ENCODE data around the gene IL18. TPM values are rescaled to one million over a fixed set of nuclear protein-coding genes. Genes with fewer than 3 reads are reported as not detected.
"Not testable (repeated sequence)": the region's sequence is repeated elsewhere in the genome, so short reads cannot be mapped to it uniquely, and the experiment has no call there.

The IL18 gene
- total RNA-seq, 1 experiment from 2014 or later: 10.3 TPM

DNA sequence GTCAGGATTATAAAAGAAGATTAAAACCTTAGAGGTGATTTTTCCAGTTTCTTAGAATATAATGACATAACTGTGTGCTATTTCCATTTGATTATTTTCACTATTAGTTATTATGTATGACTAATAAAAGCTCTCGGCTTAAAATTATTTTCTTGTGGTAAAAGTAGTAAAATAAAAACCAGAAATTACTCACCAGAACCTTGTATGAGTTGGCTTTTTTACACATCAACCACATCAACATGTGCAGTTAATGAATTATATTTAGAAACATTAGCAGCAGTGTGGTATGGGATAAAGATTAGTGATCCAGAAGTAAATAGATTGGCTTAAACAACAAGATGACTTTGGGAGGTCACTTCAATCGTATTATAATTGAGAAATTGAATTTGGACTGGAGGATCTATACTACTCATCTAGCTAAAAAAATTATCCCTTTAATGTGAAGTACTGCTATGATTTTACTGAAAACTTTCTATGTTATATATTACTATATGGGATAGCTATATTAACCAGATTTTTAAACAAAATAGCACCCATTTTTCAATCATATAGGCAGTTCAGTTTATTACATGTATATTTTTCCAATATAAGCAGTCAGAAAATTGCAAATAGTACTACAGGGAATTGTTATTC, 8.6 kb upstream of the IL18 start:
- DNase-seq (ENCODE audit: low spot score): no peak

DNA sequence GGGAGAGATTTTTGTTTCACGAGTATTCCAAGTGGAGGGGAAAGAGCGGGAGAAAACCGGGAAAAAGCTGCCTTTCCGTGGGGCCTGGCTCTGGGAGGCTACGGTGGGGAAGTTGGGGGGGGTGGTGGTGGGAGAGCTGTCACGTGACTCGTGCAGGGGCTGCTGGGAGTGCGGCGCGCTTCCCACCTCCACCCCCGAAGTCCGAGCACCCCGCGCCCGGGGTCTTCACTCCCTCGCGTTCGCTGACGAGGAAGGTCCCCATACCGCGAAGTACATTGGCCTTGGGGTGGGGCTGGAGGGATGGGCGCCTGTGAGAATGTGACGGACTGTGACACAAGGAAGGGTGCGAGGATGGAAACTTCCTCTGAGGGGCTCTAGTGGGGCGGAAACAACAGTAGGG, 3.3 kb upstream of the IL18 start, which contains the start of gene TEX12:
TEX12 (plus strand) TSS at position 228 of the 400 bp plus-strand sequence. CDS start 1,897 bp downstream, outside the sequence.
- DNase-seq (ENCODE audit: low spot score): no peak

- DNase-seq (ENCODE audit: low spot score): no peak
These were observed 2.7 kb upstream of the IL18 start for GRCh38 chr11:112166562-112166961.

DNA sequence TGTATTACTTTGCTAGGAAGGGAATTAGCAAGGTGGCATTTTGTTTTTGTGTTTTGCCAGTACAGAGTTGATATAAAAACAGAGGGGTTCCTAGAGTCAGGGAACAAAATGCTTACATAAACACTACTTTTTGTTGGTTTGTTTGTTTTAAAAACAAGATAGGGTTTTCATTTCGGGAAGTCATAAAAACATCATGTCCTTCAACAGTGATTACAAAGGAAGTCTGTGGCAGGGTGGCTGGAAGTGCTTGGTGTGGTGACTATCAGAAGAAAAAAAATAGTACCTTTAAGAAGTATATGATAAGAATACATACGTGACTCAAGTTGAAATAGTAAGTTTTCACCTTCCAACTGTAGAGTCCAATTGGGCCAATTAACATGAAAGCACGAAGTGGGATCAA, 1.2 kb upstream of the IL18 start:
- DNase-seq (ENCODE audit: low spot score): no peak

DNA sequence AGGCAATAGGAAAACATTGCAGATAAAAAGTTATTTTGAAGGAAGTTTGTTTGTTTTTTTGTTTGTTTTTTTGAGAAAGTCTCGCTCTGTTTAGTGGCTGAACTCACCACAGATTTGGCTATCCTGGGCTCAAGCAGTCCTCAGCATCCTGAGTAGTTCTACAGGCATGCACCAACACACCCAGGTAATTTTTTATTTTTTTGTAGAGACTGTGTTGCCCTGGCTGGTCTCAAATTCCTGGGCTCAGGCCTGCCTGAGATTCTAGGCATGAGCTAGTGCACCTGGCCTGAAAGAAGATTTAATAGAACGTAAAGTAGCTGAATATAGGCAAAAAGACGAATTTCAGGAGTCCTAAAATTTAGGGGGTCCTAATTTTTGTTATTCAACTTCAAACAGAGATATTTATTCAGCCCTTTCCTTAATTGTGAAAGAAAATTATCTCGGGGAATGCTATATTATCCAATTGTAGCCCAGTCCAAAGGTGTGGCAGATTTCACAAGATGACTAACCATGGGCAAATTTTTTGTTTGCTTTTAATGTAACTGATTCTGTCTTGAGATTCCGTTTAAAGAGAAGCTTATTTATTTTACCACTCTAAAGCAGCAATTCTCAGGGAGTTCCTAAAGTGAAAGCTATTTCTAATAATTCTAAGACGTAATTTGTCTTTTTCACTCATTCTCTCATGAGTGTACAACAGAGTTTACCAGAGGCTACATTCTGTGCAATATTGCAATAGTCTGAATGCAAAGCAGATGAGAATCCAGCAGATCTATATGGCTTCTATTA, 940 bp downstream of the IL18 start:
- DNase-seq (ENCODE audit: low spot score): no peak

DNA sequence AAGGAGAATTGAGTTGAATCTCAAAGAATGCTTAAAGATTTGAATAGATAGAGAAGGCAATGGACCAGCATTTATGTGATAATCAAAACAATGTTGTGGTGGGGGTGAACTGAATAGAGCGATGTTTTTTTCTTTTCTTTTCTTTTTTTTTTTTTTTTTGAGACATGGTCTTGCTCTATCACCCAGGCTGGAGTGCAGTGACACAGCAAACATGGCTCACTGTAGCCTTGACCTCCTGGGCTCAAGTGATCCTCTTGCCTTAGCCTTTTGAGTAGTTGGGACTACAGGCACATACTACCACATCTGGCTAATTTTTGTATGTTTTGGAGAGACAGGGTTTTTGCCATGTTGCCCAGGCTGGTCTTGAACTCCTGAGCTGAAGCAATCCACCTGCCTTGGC, 1.7 kb downstream of the IL18 start:
- not testable (repeated sequence) for DNase-seq (ENCODE audit: low spot score)

GRCh38 chr11:112161012-112161411, 2.9 kb downstream of the IL18 start:
- no peak for DNase-seq (ENCODE audit: low spot score)

DNA sequence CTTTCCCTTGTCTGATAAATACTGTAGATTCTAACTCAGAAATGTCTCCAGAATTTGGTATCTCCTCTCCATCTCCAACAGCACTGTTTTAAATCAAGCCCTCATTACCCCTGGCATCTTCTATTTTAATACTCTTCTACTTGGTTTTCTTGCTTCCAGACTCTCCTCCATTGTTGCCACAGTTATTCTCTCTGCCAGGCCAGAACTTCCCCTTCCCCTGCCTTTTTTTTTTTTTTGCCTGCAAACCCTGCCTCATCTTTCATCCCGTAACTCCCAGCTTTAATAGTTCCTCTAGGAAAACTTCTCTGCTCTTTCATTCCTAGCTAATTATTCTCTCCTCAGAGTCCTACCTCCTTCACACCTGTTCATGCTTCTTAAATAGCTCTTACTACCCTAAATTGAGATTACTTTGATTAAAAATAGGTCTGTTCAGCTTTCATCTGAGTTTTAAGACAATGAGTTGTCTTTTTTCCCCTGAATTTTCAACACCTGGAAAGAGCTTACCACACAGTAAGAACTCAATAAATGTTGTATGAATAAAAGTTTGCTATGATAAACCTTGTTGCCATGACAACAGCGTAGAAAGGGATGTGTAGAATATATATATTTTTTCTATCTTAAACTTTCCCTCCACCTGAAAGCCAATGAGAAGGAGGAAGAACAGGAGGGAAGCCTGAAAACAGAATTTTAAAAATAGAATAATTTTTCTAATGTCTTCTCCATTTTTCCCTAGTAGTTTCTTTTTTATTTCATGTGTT, 3.6 kb downstream of the IL18 start:
- no peak for DNase-seq (ENCODE audit: low spot score)

GRCh38 chr11:112159098-112160065, 4.5 kb downstream of the IL18 start:
- DNase-seq (ENCODE audit: low spot score): no peak

- DNase-seq (ENCODE audit: low spot score): peak; percentile 99
These were observed 6.7 kb downstream of the IL18 start for GRCh38 chr11:112156956-112157766.

- no peak for DNase-seq (ENCODE audit: low spot score)
These were observed 7.5 kb downstream of the IL18 start for GRCh38 chr11:112156153-112156955.

DNA sequence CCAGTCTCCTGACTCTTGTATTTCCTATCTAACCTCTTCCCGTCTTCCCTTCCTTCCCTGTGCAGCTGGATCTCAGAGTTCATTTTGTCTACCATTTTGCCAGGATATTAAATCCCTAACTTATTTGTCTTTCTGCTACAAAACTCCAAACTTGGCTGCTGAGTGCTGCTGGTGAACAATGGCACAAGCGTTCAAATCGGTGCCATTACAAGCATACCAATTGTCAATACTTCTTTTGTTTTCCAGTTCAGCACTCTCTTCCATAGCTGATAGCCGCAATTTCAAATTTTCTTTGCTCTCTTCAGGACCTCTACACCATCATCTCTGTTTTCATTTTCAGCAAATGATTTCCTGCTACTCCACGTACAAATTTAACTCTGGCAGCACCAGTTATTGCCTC, 13.4 kb downstream of the IL18 start:
- no peak for DNase-seq (ENCODE audit: low spot score)

DNA sequence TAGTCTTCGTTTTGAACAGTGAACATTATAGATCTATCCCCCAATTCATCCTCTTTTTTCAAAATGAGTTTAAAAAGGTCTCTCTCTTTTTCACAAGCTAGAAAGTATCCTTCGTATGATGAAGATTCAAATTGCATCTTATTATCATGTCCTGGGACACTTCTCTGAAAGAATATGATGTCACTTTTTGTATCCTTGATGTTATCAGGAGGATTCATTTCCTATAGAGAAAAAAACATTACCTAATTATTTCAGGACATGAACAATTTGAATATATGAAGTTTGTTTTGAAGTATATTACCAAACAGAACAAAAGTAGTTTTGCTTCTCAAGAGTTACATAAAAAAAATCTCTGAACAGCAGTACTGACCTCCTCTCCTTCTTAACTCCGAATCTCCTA, 20.3 kb downstream of the IL18 start:
- DNase-seq (ENCODE audit: low spot score): no peak

GRCh38 chr11:112134473-112134872, 29.4 kb downstream of the IL18 start:
- no peak for DNase-seq (ENCODE audit: low spot score)

- DNase-seq (ENCODE audit: low spot score): no peak
These were observed 31.2 kb downstream of the IL18 start for GRCh38 chr11:112132737-112133136.

DNA sequence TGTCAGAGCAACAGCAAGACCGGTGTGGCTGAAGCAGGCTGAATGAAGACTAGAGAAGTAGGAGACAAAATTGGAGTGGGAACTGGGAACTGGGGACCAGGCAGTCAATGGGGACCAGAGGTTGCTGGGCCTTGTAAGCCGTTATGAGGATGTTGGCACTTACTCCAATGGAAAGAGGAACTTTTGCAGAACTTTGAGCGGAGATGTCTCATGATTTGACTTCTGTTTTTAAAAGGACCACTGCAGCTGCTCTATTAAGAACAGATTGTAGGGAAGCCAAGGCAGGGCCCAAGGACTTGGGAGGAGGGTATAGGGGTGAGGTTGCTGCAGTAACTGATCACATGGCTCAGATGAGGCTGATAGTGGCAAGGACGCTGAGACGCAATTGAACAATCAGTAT, 34.2 kb downstream of the IL18 start:
- no peak for DNase-seq (ENCODE audit: low spot score)

- peak; percentile 59 for DNase-seq (ENCODE audit: low spot score)
These were observed 35.3 kb downstream of the IL18 start for GRCh38 chr11:112128483-112129121.

GRCh38 chr11:112127056-112127455, 36.8 kb downstream of the IL18 start:
- no peak for DNase-seq (ENCODE audit: low spot score)

- no peak for DNase-seq (ENCODE audit: low spot score)
These were observed 40.8 kb downstream of the IL18 start for GRCh38 chr11:112123129-112123528.
